HG03045 (cell line): ENCODE results near the gene SLC18A3.

ENCODE experiments used
- ATAC-seq: cut with Tn5 transposase; IDR thresholded peaks from one replicate; pipeline ENCODE4 v1.9.1; 2021; ENCODE audit warnings: mild to moderate bottlenecking, moderate library complexity; ENCODE audit not compliant: unreplicated experiment

SLC18A3 gene

GRCh38 chr10:49625411-49625810 is 15.3 kb downstream of the SLC18A3 start:
- ATAC-seq = no peak

- ATAC-seq = no peak
Measured at GRCh38 chr10:49627038-49627437, 16.9 kb downstream of the SLC18A3 start.

- no peak for ATAC-seq
Measured at GRCh38 chr10:49627644-49628247, 17.6 kb downstream of the SLC18A3 start.

GRCh38 chr10:49628599-49628998 is 18.5 kb downstream of the SLC18A3 start:
- ATAC-seq = no peak

- ATAC-seq = no peak
Measured at GRCh38 chr10:49629431-49629881, 19.3 kb downstream of the SLC18A3 start.

- no peak for ATAC-seq
Measured at GRCh38 chr10:49631975-49632374, 21.9 kb downstream of the SLC18A3 start.

GRCh38 chr10:49632406-49633317 is 22.6 kb downstream of the SLC18A3 start:
- no peak for ATAC-seq

GRCh38 chr10:49633327-49634068 is 23.4 kb downstream of the SLC18A3 start:
- ATAC-seq = no peak

GRCh38 chr10:49634069-49634660 is 24.1 kb downstream of the SLC18A3 start:
- no peak for ATAC-seq

- no peak for ATAC-seq
Measured at GRCh38 chr10:49642311-49642710, 32.2 kb downstream of the SLC18A3 start.

- no peak for ATAC-seq
Measured at GRCh38 chr10:49643241-49644034, 33.3 kb downstream of the SLC18A3 start.

GRCh38 chr10:49644035-49644646 is 34.0 kb downstream of the SLC18A3 start:
- no peak for ATAC-seq

GRCh38 chr10:49645417-49645816 is 35.3 kb downstream of the SLC18A3 start:
- ATAC-seq = no peak

GRCh38 chr10:49645871-49646870 is 36.1 kb downstream of the SLC18A3 start:
- no peak for ATAC-seq

- ATAC-seq = no peak
Measured at GRCh38 chr10:49647554-49647953, 37.4 kb downstream of the SLC18A3 start.

- ATAC-seq = no peak
Measured at GRCh38 chr10:49647985-49648795, 38.1 kb downstream of the SLC18A3 start.

GRCh38 chr10:49649294-49649693 is 39.2 kb downstream of the SLC18A3 start:
- no peak for ATAC-seq
